OCI-LY1 (cell line): Measurements from ENCODE around the gene PGBD5.

Experiments
- H2AFZ ChIP-seq: fragments of 200-600 bp; sonication (generic), shearing (Covaris generic); 2 replicates; pipeline ENCODE4 v1.6.0; 2014; ENCODE audit warnings: antibody characterized with exemption, mild to moderate bottlenecking, low read length
- H3F3A ChIP-seq: fragments of 200-600 bp; sonication (generic), shearing (Covaris generic); 2 replicates; pipeline ENCODE4 v1.6.0; 2014; ENCODE audit warnings: mild to moderate bottlenecking, antibody characterized with exemption, low read length, moderate library complexity; ENCODE audit not compliant: insufficient read depth
- H3K27ac ChIP-seq: fragments of 200-600 bp; sonication (generic); 2 replicates; pipeline ENCODE4 v1.5.1; 2014; ENCODE audit warnings: low read length, mixed run types, mild to moderate bottlenecking, low read depth; ENCODE audit not compliant: poor library complexity, severe bottlenecking
- H3K27me3 ChIP-seq: fragments of 200-600 bp; sonication (generic); 2 replicates; pipeline ENCODE4 v1.6.0; 2014; ENCODE audit warnings: antibody characterized with exemption, mild to moderate bottlenecking, low read length, moderate library complexity; ENCODE audit not compliant: insufficient read depth
- H3K36me3 ChIP-seq: fragments of 200-600 bp; sonication (generic); 2 replicates; pipeline ENCODE4 v1.6.1; 2014; ENCODE audit warnings: mild to moderate bottlenecking, antibody characterized with exemption, low read length, moderate library complexity, mixed read lengths; ENCODE audit not compliant: insufficient read depth
- H3K4me1 ChIP-seq: fragments of 200-600 bp; sonication (generic); 2 replicates; pipeline ENCODE4 v1.5.1; 2014; ENCODE audit warnings: mild to moderate bottlenecking, low read length, moderate library complexity; ENCODE audit not compliant: insufficient read depth, severe bottlenecking
- H3K4me2 ChIP-seq: fragments of 200-600 bp; sonication (generic), shearing (Covaris generic); 2 replicates; pipeline ENCODE4 v1.6.1; 2014; ENCODE audit warnings: low read length
- H3K4me3 ChIP-seq: fragments of 200-600 bp; sonication (generic); 2 replicates; pipeline ENCODE4 v1.5.1; 2014; ENCODE audit warnings: low read length, low read depth, mild to moderate bottlenecking, mixed read lengths; ENCODE audit not compliant: poor library complexity, severe bottlenecking
- H3K79me2 ChIP-seq: fragments of 200-600 bp; shearing (Covaris generic); 2 replicates; pipeline ENCODE4 v1.6.1; 2016; ENCODE audit warnings: mixed run types, low read length, mixed read lengths; ENCODE audit not compliant: insufficient read depth
- H3K9ac ChIP-seq: fragments of 200-600 bp; sonication (generic), shearing (Covaris generic); 2 replicates; pipeline ENCODE4 v1.6.1; 2014; ENCODE audit warnings: mild to moderate bottlenecking, low read length, mixed read lengths
- H3K9me2 ChIP-seq: fragments of 200-600 bp; sonication (generic), shearing (Covaris generic); 2 replicates; pipeline ENCODE4 v1.6.1; 2014; ENCODE audit warnings: low read depth, mild to moderate bottlenecking, low read length, mixed read lengths
- H3K9me3 ChIP-seq: fragments of 200-600 bp; shearing (Covaris generic); 2 replicates; pipeline ENCODE4 v1.6.1; 2014; ENCODE audit warnings: low read length, mixed read lengths
- H4K20me1 ChIP-seq: fragments of 200-600 bp; sonication (generic), shearing (Covaris generic); 2 replicates; pipeline ENCODE4 v1.6.0; 2016; ENCODE audit warnings: mild to moderate bottlenecking, low read length; ENCODE audit not compliant: insufficient read depth
- CTCF ChIP-seq: fragments of 200-600 bp; sonication (generic), shearing (Covaris generic); IDR thresholded peaks from 2 replicates; pipeline ENCODE4 v1.5.1; 2017; ENCODE audit warnings: mild to moderate bottlenecking, antibody characterized with exemption, low read length, moderate library complexity, mixed read lengths
- EZH2 ChIP-seq: fragments of 200-600 bp; sonication (generic), shearing (Covaris generic); IDR thresholded peaks from 2 replicates; pipeline ENCODE4 v1.8.0; 2017; ENCODE audit warnings: borderline replicate concordance, mixed run types, mild to moderate bottlenecking, antibody characterized with exemption, low read length, moderate library complexity, mixed read lengths

The PGBD5 gene

DNA sequence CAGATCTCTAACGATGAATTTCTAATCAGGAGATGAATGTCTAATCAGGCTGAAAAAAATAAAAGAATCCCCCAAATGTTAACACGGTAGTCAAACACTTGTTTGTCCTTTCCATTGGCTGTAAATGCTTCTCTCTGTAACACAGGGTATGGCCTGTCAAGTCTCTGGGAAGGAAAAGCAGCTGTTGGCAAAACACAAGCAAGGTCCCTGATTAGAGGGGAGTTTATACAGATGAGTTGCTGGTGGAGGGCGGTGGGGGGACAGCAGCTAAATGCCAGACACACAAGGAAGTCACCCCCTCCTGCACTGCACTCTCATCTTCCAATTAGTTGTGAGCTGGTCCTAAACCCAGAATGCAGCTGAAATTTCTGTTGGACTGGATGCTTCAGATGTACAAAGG is 51.0 kb downstream of the PGBD5 start:
- H3K9ac ChIP-seq: no peak overlapping the region
- H4K20me1 ChIP-seq: no peaks in the 10 kb centered on the region
- no peaks in the 10 kb centered on the region; the same call in 1 of the 2 replicates for H3K36me3 ChIP-seq
- TF ChIP-seq EZH2 (no peak), CTCF (no peak)
- H2AFZ ChIP-seq: no peak overlapping the region
- H3K9me2 ChIP-seq: no peaks in the 10 kb centered on the region
- H3K9me3 ChIP-seq: peaks cover 8% of the 10 kb centered on the region
- no peaks in the 10 kb centered on the region for H3K79me2 ChIP-seq
- H3K4me1 ChIP-seq: no peaks in the 10 kb centered on the region
- no peak overlapping the region for H3K27ac ChIP-seq
- peaks cover 2% of the 10 kb centered on the region; the same call in 1 of the 2 replicates for H3K27me3 ChIP-seq
- H3K4me3 ChIP-seq: no peak overlapping the region
- H3K4me2 ChIP-seq: no peak overlapping the region
- H3F3A ChIP-seq: no peaks in the 10 kb centered on the region

DNA sequence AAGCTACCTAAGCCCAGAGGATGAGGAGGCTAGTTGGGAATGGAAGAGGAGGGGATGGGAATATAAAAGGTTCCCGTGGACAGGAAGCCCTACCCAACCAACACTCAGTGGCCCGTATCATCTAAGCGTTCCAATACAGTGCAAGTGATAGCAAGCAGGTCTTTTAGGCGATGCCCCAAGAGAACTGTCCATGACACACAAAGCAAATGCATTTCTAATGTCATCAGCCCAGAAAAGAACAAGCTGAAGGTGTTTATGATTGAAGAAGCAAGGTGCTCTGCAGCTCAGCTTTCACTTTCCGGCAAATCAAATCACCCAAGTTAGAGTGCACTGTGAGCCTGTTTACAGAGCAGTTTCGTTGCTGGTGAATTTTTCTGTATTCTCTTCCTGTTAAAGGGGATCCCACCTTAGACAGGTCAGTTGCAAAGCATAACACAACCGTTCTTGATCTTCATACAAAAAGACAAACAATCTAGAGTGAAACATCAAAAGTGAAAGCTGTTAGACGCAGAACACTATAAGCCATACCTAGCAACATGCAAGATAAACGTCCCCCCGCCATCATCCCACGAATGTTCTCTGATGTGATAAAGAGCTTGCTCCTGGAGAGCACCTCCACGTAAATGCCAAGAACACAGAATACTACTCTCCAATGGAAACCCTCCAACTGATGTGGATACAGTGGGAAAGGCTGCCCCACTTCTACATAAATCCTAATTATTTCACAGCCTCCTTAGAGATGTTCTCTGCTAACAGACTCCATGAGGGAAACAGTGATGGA is 54.0 kb downstream of the PGBD5 start:
- Histone ChIP-seq H3K9ac (no peak overlapping the region), H3K27ac (no peak overlapping the region), H3K27me3 (no peaks in the 10 kb centered on the region; the same call in 1 of the 2 replicates), H3F3A (no peaks in the 10 kb centered on the region), H3K79me2 (no peaks in the 10 kb centered on the region), H3K36me3 (no peaks in the 10 kb centered on the region), H3K4me2 (no peak overlapping the region), H3K4me1 (no peaks in the 10 kb centered on the region), H3K9me3 (no peaks in the 10 kb centered on the region), H3K9me2 (no peaks in the 10 kb centered on the region), H3K4me3 (no peak overlapping the region), H4K20me1 (no peaks in the 10 kb centered on the region), H2AFZ (no peak overlapping the region)
- TF ChIP-seq EZH2 (no peak), CTCF (no peak)

GRCh38 chr1:230370109-230370508 is 56.0 kb downstream of the PGBD5 start:
- H3F3A ChIP-seq: no peaks in the 10 kb centered on the region
- H3K4me3 ChIP-seq: no peak overlapping the region
- H3K79me2 ChIP-seq: no peaks in the 10 kb centered on the region
- no peaks in the 10 kb centered on the region; the same call in 1 of the 2 replicates for H3K27me3 ChIP-seq
- no peak overlapping the region for H3K27ac ChIP-seq
- no peaks in the 10 kb centered on the region for H3K9me2 ChIP-seq
- TF ChIP-seq CTCF: no peak
- TF ChIP-seq EZH2: no peak
- no peak overlapping the region for H3K9ac ChIP-seq
- no peak overlapping the region for H3K4me2 ChIP-seq
- no peak overlapping the region for H2AFZ ChIP-seq
- H3K4me1 ChIP-seq: no peaks in the 10 kb centered on the region
- H4K20me1 ChIP-seq: no peaks in the 10 kb centered on the region
- no peaks in the 10 kb centered on the region for H3K9me3 ChIP-seq
- no peaks in the 10 kb centered on the region for H3K36me3 ChIP-seq
